K562 (cell line): ENCODE results near the gene PRODH2. TPM values are rescaled to one million over a fixed set of nuclear protein-coding genes. Genes with fewer than 3 reads are reported as not detected.

ENCODE experiments used
- BCL6 ChIP-seq: fragments of 250-450 bp; sonication (Bioruptor Pico); IDR thresholded peaks from 2 replicates; pipeline ENCODE4 v1.4.0; 2020
- CBX2 ChIP-seq: fragments of 200-600 bp; sonication (generic); IDR thresholded peaks from one replicate; pipeline ENCODE4 v1.6.1; 2012; ENCODE audit warnings: mild to moderate bottlenecking, low read length, inconsistent platforms; ENCODE audit not compliant: insufficient read depth, poor library complexity, severe bottlenecking
- CSDE1 ChIP-seq, 2 experiments: fragments of 450-650 bp; IDR thresholded peaks; 2 replicates each; pipeline ENCODE4 v1.6.1; 2016; ENCODE audit warnings: mild to moderate bottlenecking in 1 of 2
- DMBX1 ChIP-seq: fragments of 250-450 bp; sonication (Bioruptor Pico); IDR thresholded peaks from 2 replicates; pipeline ENCODE4 v1.8.0; 2022; ENCODE audit warnings: inconsistent platforms, mild to moderate bottlenecking, moderate library complexity, borderline replicate concordance
- HLTF ChIP-seq: fragments of 450-650 bp; IDR thresholded peaks from 2 replicates; pipeline ENCODE4 v1.6.1; 2016
- MXI1 ChIP-seq: IDR thresholded peaks from 2 replicates; pipeline ENCODE4 v1.6.1; 2011; ENCODE audit warnings: low read depth, mild to moderate bottlenecking, improper control_type of control experiment, low read length
- OTX1 ChIP-seq: fragments of 450-650 bp; formaldehyde crosslinking; IDR thresholded peaks from 2 replicates; pipeline ENCODE4 v1.4.0; 2022; ENCODE audit warnings: mild to moderate bottlenecking
- RREB1 ChIP-seq: fragments of 250-450 bp; sonication (Bioruptor Pico); IDR thresholded peaks from 2 replicates; pipeline ENCODE4 v1.4.0; 2020
- SMARCB1 ChIP-seq: IDR thresholded peaks from 2 replicates; pipeline ENCODE4 v1.6.1; 2011; ENCODE audit warnings: improper control_type of control experiment, low read depth; ENCODE audit not compliant: insufficient read length
- ZNF592 ChIP-seq: fragments of 450-650 bp; IDR thresholded peaks from 2 replicates; pipeline ENCODE4 v1.6.1; 2017; ENCODE audit warnings: antibody characterized with exemption, mild to moderate bottlenecking
- polyA plus RNA-seq, 8 experiments: library from polyadenylated mRNA; depleted of rRNA in 4 of 8; stranded (reverse) in 5 of 8; unstranded in 3 of 8; fragments of >200 nt; fragmentation: Nextera tagmentation in 2 of 8; fragmentation: Illumina TruSeq in 1 of 8; extraction: Ambion mirVana in 2 of 8; extraction: Trizol in 1 of 8; gene quantifications; 2 replicates each; pipeline versions ENCODE4 v1.2.1 to v1.2.3, GENCODE V29; 2011 to 2014; ENCODE audit warnings: inconsistent platforms in 1 of 8, missing spikeins in 1 of 8
- total RNA-seq, 7 experiments: library from RNA; depleted of rRNA in 6 of 7; stranded (reverse); fragments of >200 nt in 6 of 7; fragmentation: Illumina TruSeq in 2 of 7; extraction: Trizol in 2 of 7; gene quantifications; 2 replicates each; pipeline versions ENCODE4 v1.2.1 to v1.2.3, GENCODE V29; 2011 to 2021; ENCODE audit warnings: low replicate concordance in 1 of 7

Gene PRODH2
- total and polyA plus RNA-seq, 9 of the 15 experiments (the other 6 are each of a cell fraction or from before 2014, with no cell fraction given) = not detected

- TF ChIP-seq ZNF592 (no peak; the same call in 1 of the 2 replicates), MXI1 (peak; percentile 78), CSDE1 (IDR thresholded peaks at IDR 0.05) (peak in 1 of 2 experiments; percentile 97; a peak in 2 of 4 replicates), BCL6 (peak; percentile 48; the same call in 1 of the 2 replicates), RREB1 (CRISPR knock-in tag) (0 out of 2 replicates have a peak, but pooled peaks have one; percentile 51), SMARCB1 (no peak), OTX1 (CRISPR knock-in tag) (no peak), DMBX1 (CRISPR knock-in tag) (peak; percentile 51; the same call in 1 of the 2 replicates), HLTF (no peak), CBX2 (no peak)
Measured at GRCh38 chr19:35757749-35758608, 54.7 kb downstream of the PRODH2 start, which contains the start of gene PROSER3 (continued).
